Measurements from ENCODE around the gene RRAGD.

The RRAGD gene

GRCh38 chr6:89350281-89350966, 61.6 kb downstream of the RRAGD start:
- no peak for TF ChIP-seq CTCF (IDR thresholded peaks at IDR 0.05)

GRCh38 chr6:89348372-89348771, 63.7 kb downstream of the RRAGD start:
- no peak for TF ChIP-seq CTCF (IDR thresholded peaks at IDR 0.05)

- no peak for TF ChIP-seq CTCF (IDR thresholded peaks at IDR 0.05)
These were observed 64.2 kb downstream of the RRAGD start for GRCh38 chr6:89347825-89348224.

GRCh38 chr6:89346433-89346832, 65.6 kb downstream of the RRAGD start:
- TF ChIP-seq CTCF (IDR thresholded peaks at IDR 0.05), result no peak

- no peak for TF ChIP-seq CTCF (IDR thresholded peaks at IDR 0.05)
These were observed 72.5 kb downstream of the RRAGD start for GRCh38 chr6:89339565-89339964.

GRCh38 chr6:89335164-89335563, 76.9 kb downstream of the RRAGD start:
- no peak for TF ChIP-seq CTCF (IDR thresholded peaks at IDR 0.05)

GRCh38 chr6:89330910-89331309, 81.2 kb downstream of the RRAGD start:
- TF ChIP-seq CTCF (IDR thresholded peaks at IDR 0.05), result no peak

- TF ChIP-seq CTCF (IDR thresholded peaks at IDR 0.05), result no peak
These were observed 83.1 kb downstream of the RRAGD start for GRCh38 chr6:89328976-89329375.

All from LNCAP (cell line).